Measurements from ENCODE around the gene LSS.
"Not testable (repeated sequence)": the region's sequence is repeated elsewhere in the genome, so short reads cannot be mapped to it uniquely, and the experiment has no call there.

Gene LSS

GRCh38 chr21:46203203-46203600, 25.4 kb downstream of the LSS start:
- Histone ChIP-seq H3K4me3 (ENCODE audit: low read depth, low read length) (no peak overlapping the region), H3K27ac (no peak overlapping the region), H3K36me3 (replicated peaks) (peaks cover 46% of the 10 kb centered on the region), H3K27me3 (replicated peaks) (no peaks in the 10 kb centered on the region)
- no peak for DNase-seq
- in situ Hi-C loops (cut with HindIII; ENCODE audit: low pct_ligation_motif_present, low sequenced_read_pairs): no loop called here
- TF ChIP-seq CTCF (IDR thresholded peaks at IDR 0.05; ENCODE audit: low read depth, low read length, missing control alignments): no peak

DNA sequence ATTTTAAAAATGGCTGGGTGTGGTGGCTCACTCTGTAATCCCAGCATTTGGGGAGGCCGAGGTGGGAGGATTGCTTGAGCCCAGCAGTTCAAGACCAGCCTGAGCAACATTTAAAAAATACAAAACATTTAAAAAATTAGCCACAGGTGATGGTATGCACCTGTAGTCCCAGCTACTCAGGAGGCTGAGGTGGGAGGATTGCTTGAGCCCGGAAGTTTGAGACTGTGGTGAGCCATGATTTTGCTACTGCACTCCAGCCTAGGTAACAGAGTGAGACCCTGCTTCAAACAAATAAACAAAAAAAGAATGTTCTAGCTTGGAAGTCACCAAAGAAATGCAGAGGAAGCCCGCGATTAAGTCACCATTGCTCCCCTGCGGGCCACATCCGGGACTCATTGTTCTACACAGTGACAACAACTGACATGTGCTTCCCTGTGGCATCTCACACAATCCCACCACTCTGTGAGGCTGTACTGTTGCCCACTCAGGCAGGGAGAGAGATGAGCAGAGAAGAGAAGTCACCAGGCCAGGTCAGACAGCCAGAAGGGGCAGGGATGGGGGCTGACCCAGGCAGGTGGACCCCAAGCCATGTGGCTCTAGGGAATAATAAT, 25.9 kb downstream of the LSS start:
- no peak overlapping the region for H3K27ac ChIP-seq
- H3K36me3 ChIP-seq (replicated peaks): peaks cover 41% of the 10 kb centered on the region
- no peaks in the 10 kb centered on the region for H3K27me3 ChIP-seq (replicated peaks)
- DNase-seq: no peak
- in situ Hi-C loops (cut with HindIII; ENCODE audit: low pct_ligation_motif_present, low sequenced_read_pairs): no loop called here
- no peak for TF ChIP-seq CTCF (IDR thresholded peaks at IDR 0.05; ENCODE audit: low read depth, low read length, missing control alignments)
- H3K4me3 ChIP-seq (ENCODE audit: low read depth, low read length): no peak overlapping the region

DNA sequence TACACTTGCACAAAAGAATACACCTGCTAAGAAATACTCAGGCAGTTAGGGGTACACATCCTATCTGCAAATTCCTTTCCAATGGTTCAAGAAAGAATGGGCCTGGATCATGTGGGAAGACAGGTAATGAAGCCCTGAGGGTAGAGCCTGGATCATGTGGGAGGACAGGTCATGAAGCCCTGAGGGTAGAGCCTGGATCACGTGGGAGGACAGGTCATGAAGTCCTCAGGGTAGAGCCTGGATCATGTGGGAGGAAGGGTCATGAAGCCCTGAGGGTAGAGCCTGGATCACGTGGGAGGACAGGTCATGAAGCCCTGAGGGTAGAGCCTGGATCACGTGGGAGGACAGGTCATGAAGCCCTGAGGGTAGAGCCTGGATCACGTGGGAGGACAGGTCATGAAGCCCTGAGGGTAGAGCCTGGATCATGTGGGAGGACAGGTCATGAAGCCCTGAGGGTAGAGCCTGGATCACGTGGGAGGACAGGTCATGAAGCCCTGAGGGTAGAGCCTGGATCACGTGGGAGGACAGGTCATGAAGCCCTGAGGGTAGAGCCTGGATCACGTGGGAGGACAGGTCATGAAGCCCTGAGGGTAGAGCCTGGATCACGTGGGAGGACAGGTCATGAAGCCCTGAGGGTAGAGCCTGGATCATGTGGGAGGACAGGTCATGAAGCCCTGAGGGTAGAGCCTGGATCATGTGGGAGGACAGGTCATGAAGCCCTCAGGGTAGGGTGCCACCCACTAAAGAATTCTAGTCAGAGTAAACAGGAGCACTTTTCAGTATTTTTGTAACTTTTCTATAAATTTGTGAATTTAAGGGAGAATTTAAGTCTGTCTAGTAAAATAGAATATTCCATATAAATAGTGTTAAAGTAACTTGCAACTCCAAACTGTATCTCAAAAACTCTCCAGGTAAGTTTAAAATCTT, 27.4 kb downstream of the LSS start:
- in situ Hi-C loops (cut with HindIII; ENCODE audit: low pct_ligation_motif_present, low sequenced_read_pairs); H3K27ac ChIP-seq; H3K4me3 ChIP-seq (ENCODE audit: low read depth, low read length); H3K27me3 ChIP-seq (replicated peaks); DNase-seq: not testable (repeated sequence)
- H3K36me3 ChIP-seq (replicated peaks): peaks cover 36% of the 10 kb centered on the region

DNA sequence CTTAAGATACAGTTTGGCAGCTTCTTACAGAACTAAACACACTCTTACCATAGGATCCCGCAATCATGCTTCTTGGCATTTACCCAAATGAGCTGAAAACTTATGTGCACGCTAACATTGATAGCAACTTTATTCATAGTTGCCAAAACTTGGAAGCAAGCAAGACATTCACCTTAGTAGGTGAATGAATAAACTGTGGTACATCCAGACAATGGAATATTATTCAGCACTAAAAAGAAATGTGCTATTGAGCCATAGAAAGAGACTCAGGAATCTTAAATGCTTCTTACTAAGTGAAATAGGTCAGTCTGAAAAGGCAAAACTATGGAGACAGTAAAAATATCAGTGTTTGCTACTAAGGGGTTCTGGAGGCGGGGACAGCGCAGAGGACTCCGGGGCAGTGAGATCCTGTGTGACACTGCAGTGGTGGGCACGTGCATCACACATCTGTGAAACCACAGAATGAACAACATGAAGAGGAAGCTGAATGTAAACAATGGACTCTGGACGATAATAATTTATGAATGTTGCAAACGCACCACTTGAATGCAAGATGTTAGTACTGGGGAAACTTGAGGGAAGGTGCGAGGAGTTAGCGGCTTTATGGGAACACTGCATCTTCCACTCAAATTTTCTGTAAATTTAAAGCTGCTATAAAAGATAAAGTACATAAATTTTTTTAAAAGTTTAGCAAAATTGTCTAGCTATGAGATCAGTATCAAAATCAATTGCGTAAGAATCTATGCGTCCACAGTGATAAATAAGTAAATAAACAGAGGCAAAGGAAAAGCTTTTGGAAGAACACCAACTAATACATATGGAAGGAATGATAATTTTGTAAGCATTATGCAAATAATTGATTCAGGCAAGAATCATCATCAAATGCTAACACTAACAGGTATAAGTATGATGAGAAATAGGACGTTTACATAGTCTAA, 28.9 kb downstream of the LSS start:
- Histone ChIP-seq H3K27me3 (replicated peaks) (no peaks in the 10 kb centered on the region), H3K4me3 (ENCODE audit: low read depth, low read length) (no peak overlapping the region), H3K27ac (no peak overlapping the region), H3K36me3 (replicated peaks) (peaks cover 36% of the 10 kb centered on the region)
- no peak for DNase-seq
- in situ Hi-C loops (cut with HindIII; ENCODE audit: low pct_ligation_motif_present, low sequenced_read_pairs): no loop called here
- no peak for TF ChIP-seq CTCF (IDR thresholded peaks at IDR 0.05; ENCODE audit: low read depth, low read length, missing control alignments)

- DNase-seq: no peak
- Histone ChIP-seq H3K27ac (no peak overlapping the region), H3K27me3 (replicated peaks) (no peaks in the 10 kb centered on the region), H3K36me3 (replicated peaks) (peaks cover 46% of the 10 kb centered on the region), H3K4me3 (ENCODE audit: low read depth, low read length) (no peak overlapping the region)
- in situ Hi-C loops (cut with HindIII; ENCODE audit: low pct_ligation_motif_present, low sequenced_read_pairs): no loop called here
- TF ChIP-seq CTCF (IDR thresholded peaks at IDR 0.05; ENCODE audit: low read depth, low read length, missing control alignments): no peak
These were observed 31.8 kb downstream of the LSS start for GRCh38 chr21:46196733-46197132.
